Activated CD4-positive, alpha-beta memory T cell treated with anti-CD3 and anti-CD28 coated beads for 36 hours (primary cell): ENCODE results near the gene ARIH1. TPM values are rescaled to one million over a fixed set of nuclear protein-coding genes. Genes with fewer than 3 reads are reported as not detected.
"Not testable (repeated sequence)": the region's sequence is repeated elsewhere in the genome, so short reads cannot be mapped to it uniquely, and the experiment has no call there.

Source experiments
- CTCF ChIA-PET: fragments of 350-600 bp; sonication (Branson Sonifier 250); formaldehyde crosslinking; loops from one replicate; lab custom pipeline; 2021; ENCODE audit warnings: antibody characterized with exemption, inconsistent platforms; lab: Charles Lee
- POLR2A ChIA-PET: fragments of 350-600 bp; sonication (Branson Sonifier 250); formaldehyde crosslinking; loops from one replicate; lab custom pipeline; 2021; ENCODE audit warnings: antibody characterized with exemption; lab: Charles Lee
- DNase-seq: peaks from one replicate; pipeline ENCODE4 v3.0.0-alpha.2; 2020
- H3K27ac Mint-ChIP-seq: one replicate; pipeline ENCODE4 v1.8.0; 2021; ENCODE audit warnings: mixed read lengths
- H3K27me3 Mint-ChIP-seq: one replicate; pipeline ENCODE4 v1.8.0; 2021; ENCODE audit warnings: mixed read lengths
- H3K36me3 Mint-ChIP-seq: one replicate; pipeline ENCODE4 v1.8.0; 2021; ENCODE audit warnings: mixed read lengths
- H3K4me1 Mint-ChIP-seq: one replicate; pipeline ENCODE4 v1.8.0; 2021; ENCODE audit warnings: low read depth, mixed read lengths
- H3K4me3 Mint-ChIP-seq: one replicate; pipeline ENCODE4 v1.8.0; 2021; ENCODE audit warnings: mild to moderate bottlenecking, mixed read lengths
- H3K9me3 Mint-ChIP-seq: one replicate; pipeline ENCODE4 v1.8.0; 2021; ENCODE audit warnings: mixed read lengths
- intact Hi-C: fragments of 100-400 bp; cut with micrococcal nuclease; formaldehyde crosslinking; loops from one replicate; pipeline ENCODE4 v1.15.1; 2023
- total RNA-seq, 2 experiments: library from RNA; stranded (reverse); gene quantifications; one replicate each; pipeline ENCODE4 v1.2.3, GENCODE V29; 2021

ARIH1 gene, protein sequence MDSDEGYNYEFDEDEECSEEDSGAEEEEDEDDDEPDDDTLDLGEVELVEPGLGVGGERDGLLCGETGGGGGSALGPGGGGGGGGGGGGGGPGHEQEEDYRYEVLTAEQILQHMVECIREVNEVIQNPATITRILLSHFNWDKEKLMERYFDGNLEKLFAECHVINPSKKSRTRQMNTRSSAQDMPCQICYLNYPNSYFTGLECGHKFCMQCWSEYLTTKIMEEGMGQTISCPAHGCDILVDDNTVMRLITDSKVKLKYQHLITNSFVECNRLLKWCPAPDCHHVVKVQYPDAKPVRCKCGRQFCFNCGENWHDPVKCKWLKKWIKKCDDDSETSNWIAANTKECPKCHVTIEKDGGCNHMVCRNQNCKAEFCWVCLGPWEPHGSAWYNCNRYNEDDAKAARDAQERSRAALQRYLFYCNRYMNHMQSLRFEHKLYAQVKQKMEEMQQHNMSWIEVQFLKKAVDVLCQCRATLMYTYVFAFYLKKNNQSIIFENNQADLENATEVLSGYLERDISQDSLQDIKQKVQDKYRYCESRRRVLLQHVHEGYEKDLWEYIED
- total RNA-seq: 100 to 1,000 TPM; 169 to 187 TPM

- peak; percentile 96 for DNase-seq
- Mint-ChIP-seq H3K9me3 (no peaks in the 10 kb centered on the region), H3K4me1 (peaks cover 41% of the 10 kb centered on the region), H3K27me3 (no peaks in the 10 kb centered on the region), H3K36me3 (peaks cover 26% of the 10 kb centered on the region), H3K27ac (peak within 1 kb of the TSS; percentile 98), H3K4me3 (peak within 1 kb of the TSS; percentile 92)
- POLR2A ChIA-PET: interaction anchor here (0.8 to 3.6 kb wide), 5 partner anchors 9 to 245 kb away, joined by 3 to 31 read pairs (median 10); partner anchors contain the start of genes BBS4, HEXA, HIGD2B and PKM
- CTCF ChIA-PET: interaction anchor here (0.6 to 1.5 kb wide), 9 partner anchors 10 to 247 kb away, joined by 3 to 8 read pairs (median 5); no protein-coding TSS in a partner anchor
- intact Hi-C loops: loop anchor here (1.0 to 5.0 kb wide), 8 partner anchors 12 to 356 kb away; partner anchors contain the start of genes ADPGK, BBS4, HEXA and HIGD2B
Observed at GRCh38 chr15:72473614-72474465, at the start of gene ARIH1. TSS of gene ARIH1 (plus strand) at chr15:72474330. CDS start at chr15:72474640, 310 bp downstream.

GRCh38 chr15:72426753-72427152, 47.4 kb upstream of the ARIH1 start:
- peaks cover 5% of the 10 kb centered on the region for H3K36me3 Mint-ChIP-seq
- CTCF ChIA-PET: no interaction called here

DNA sequence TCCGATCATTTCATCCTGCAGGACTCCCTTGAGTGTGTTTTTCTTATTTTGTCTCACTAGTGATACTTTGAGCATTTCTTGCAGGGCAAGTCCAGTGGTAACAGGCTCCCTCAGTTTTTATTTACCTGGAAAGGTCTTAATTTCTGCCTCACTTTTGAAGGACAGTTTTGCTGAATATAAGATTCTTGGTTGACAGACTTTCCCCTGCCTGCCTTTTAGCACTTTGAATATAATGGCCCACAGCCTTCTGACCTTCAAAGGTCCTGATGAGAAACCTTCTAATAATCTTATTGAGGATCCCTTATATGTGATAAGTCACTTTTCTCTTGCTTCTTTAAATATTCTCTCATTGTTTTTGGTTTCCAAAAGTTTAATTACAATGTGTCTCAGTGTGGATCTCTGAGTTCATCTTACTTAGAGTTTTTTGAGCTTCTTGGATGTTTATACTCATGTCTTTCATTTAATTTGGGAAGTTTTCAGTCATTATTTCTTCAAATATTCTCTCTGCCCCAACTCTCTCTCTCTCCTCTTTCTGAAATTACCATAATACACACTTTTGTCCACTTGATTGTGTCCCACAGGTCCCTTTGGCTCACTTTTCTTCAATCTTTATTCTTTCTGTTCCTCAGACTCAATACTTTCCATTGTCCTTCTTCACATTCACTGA, 36.3 kb upstream of the ARIH1 start:
- no peaks in the 10 kb centered on the region for H3K4me1 Mint-ChIP-seq
- intact Hi-C loops: no loop called here
- peaks cover 18% of the 10 kb centered on the region for H3K27me3 Mint-ChIP-seq
- H3K27ac Mint-ChIP-seq: no peak overlapping the region
- ChIA-PET CTCF (no interaction called here), POLR2A (no interaction called here)
- H3K36me3 Mint-ChIP-seq: peaks cover 7% of the 10 kb centered on the region
- H3K9me3 Mint-ChIP-seq: peaks cover 12% of the 10 kb centered on the region
- H3K4me3 Mint-ChIP-seq: no peak overlapping the region
- DNase-seq: no peak

More at GRCh38 chr15:72426753-72427152, 47.4 kb upstream of the ARIH1 start:
- H3K9me3 Mint-ChIP-seq: peaks cover 27% of the 10 kb centered on the region
- intact Hi-C loops: no loop called here
- H3K27ac Mint-ChIP-seq: no peak overlapping the region
- no peak overlapping the region for H3K4me3 Mint-ChIP-seq
- POLR2A ChIA-PET: no interaction called here
- no peak for DNase-seq
- H3K27me3 Mint-ChIP-seq: peaks cover 1% of the 10 kb centered on the region
- no peaks in the 10 kb centered on the region for H3K4me1 Mint-ChIP-seq

DNA sequence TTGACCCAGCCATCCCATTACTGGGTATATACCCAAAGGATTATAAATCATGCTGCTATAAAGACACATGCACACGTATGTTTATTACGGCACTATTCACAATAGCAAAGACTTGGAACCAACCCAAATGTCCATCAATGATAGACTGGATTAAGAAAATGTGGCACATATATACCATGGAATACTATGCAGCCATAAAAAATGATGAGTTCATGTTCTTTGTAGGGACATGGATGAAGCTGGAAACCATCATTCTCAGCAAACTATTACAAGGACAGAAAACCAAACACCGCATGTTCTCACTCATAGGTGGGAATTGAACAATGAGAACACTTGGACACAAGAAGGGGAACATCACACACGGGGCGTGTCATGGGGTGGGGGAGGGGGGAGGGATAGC, 31.3 kb upstream of the ARIH1 start:
- POLR2A ChIA-PET, H3K4me3 Mint-ChIP-seq, DNase-seq, H3K4me1 Mint-ChIP-seq, H3K27me3 Mint-ChIP-seq, H3K27ac Mint-ChIP-seq, H3K9me3 Mint-ChIP-seq, intact Hi-C loops, H3K36me3 Mint-ChIP-seq, CTCF ChIA-PET: not testable (repeated sequence)

DNA sequence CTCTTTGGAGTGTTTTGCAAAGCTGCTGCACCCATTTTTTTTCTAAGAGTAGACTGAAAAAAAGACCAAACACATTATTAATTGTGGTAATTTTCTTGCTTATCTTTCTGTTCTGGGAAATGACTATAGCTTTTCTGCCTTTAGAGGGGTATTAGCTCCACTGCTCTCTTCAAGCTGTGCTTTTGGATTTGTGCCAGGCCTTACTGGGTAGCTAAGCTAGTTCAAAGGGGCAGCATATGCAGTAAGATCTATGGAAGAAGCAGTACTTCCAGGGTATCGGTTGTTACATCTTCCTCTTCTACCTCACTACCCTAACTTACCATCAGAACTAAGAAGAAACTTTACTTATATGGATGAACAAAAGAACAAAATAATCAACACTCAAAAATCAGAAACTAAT, 28.7 kb upstream of the ARIH1 start:
- Mint-ChIP-seq H3K27ac (no peak overlapping the region), H3K36me3 (no peaks in the 10 kb centered on the region), H3K4me1 (no peaks in the 10 kb centered on the region), H3K27me3 (peaks cover 7% of the 10 kb centered on the region), H3K9me3 (no peaks in the 10 kb centered on the region), H3K4me3 (no peak overlapping the region)
- DNase-seq: no peak
- CTCF ChIA-PET: no interaction called here
- POLR2A ChIA-PET: no interaction called here
- intact Hi-C loops: no loop called here

DNA sequence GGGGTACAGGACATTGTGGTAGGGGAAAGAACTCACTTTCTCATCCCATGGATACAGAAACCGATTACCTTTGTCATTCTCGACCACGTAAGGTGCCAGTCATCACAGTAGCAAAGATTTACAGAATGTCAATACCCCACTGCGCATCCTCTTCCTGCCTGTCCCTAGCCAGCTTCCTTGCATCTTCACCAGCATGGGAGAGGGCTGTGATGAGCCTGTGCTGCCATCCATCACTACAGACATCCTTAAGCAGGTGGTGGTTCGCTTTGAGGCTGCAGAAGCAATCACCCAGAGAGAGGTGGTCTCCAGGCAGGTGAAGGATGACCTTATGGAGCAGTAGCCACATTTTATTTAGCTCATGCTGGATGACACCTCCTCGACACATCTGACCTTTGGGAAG, 23.3 kb upstream of the ARIH1 start:
- no peak overlapping the region for H3K27ac Mint-ChIP-seq
- ChIA-PET CTCF (no interaction called here), POLR2A (no interaction called here)
- H3K36me3 Mint-ChIP-seq: no peaks in the 10 kb centered on the region
- no peaks in the 10 kb centered on the region for H3K27me3 Mint-ChIP-seq
- no peaks in the 10 kb centered on the region for H3K9me3 Mint-ChIP-seq
- no peak for DNase-seq
- H3K4me1 Mint-ChIP-seq: no peaks in the 10 kb centered on the region
- intact Hi-C loops: no loop called here
- H3K4me3 Mint-ChIP-seq: no peak overlapping the region

GRCh38 chr15:72451224-72451623, 22.9 kb upstream of the ARIH1 start:
- intact Hi-C loops: no loop called here
- Mint-ChIP-seq H3K27ac (no peak overlapping the region), H3K4me1 (no peaks in the 10 kb centered on the region), H3K27me3 (no peaks in the 10 kb centered on the region), H3K36me3 (no peaks in the 10 kb centered on the region), H3K9me3 (no peaks in the 10 kb centered on the region), H3K4me3 (no peak overlapping the region)
- ChIA-PET CTCF (no interaction called here), POLR2A (no interaction called here)
- DNase-seq: no peak

- H3K36me3 Mint-ChIP-seq: no peaks in the 10 kb centered on the region
- H3K4me3 Mint-ChIP-seq: no peak overlapping the region
- no peaks in the 10 kb centered on the region for H3K9me3 Mint-ChIP-seq
- CTCF ChIA-PET: interaction anchor here (0.7 to 0.9 kb wide), 2 partner anchors 8 to 17 kb away, joined by 3 read pairs; partner anchors contain the start of gene ARIH1
- no peak for DNase-seq
- H3K27me3 Mint-ChIP-seq: no peaks in the 10 kb centered on the region
- POLR2A ChIA-PET: no interaction called here
- no peak overlapping the region for H3K27ac Mint-ChIP-seq
- peaks cover under 1% of the 10 kb centered on the region for H3K4me1 Mint-ChIP-seq
- intact Hi-C loops: no loop called here
Observed at GRCh38 chr15:72456684-72457083, 17.4 kb upstream of the ARIH1 start.

DNA sequence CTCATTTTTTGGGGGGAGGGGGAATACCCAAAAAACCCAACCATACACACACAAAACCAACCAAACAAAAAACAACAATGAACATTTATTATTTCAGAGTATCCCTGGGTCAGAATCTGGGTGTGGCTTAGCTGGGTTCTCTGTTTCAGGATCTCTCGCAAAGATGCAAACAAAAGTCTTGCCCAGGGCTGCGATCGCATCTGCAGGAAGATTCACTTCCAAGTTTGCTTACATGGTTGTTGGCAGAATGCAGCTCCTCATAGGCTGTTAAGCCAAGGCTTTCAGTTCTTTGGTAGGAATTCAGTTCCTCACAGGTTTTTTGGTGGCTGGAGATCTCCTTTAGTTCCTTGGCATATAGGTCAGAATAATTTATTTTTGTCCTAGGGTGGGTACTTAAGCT, 13.7 kb upstream of the ARIH1 start:
- POLR2A ChIA-PET: interaction anchor here (4.0 kb wide), 1 partner anchor 13 kb away, joined by 14 read pairs; no protein-coding TSS in a partner anchor
- H3K9me3 Mint-ChIP-seq: no peaks in the 10 kb centered on the region
- peaks cover 13% of the 10 kb centered on the region for H3K4me1 Mint-ChIP-seq
- no peak for DNase-seq
- no peaks in the 10 kb centered on the region for H3K36me3 Mint-ChIP-seq
- CTCF ChIA-PET: interaction anchor here (1.1 kb wide), 1 partner anchor 13 kb away, joined by 4 read pairs; no protein-coding TSS in a partner anchor
- no peak overlapping the region for H3K27ac Mint-ChIP-seq
- no peaks in the 10 kb centered on the region for H3K27me3 Mint-ChIP-seq
- H3K4me3 Mint-ChIP-seq: no peak overlapping the region
- intact Hi-C loops: no loop called here

- Mint-ChIP-seq H3K4me3 (no peak overlapping the region), H3K36me3 (no peaks in the 10 kb centered on the region), H3K27ac (no peak overlapping the region), H3K4me1 (peaks cover 13% of the 10 kb centered on the region), H3K27me3 (no peaks in the 10 kb centered on the region), H3K9me3 (no peaks in the 10 kb centered on the region)
- POLR2A ChIA-PET: interaction anchor here (4.0 kb wide), 1 partner anchor 10 kb away, joined by 14 read pairs; no protein-coding TSS in a partner anchor
- CTCF ChIA-PET: interaction anchor here (0.6 to 2.0 kb wide), 4 partner anchors 10 to 191 kb away, joined by 3 to 8 read pairs (median 3); no protein-coding TSS in a partner anchor
- DNase-seq: no peak
- intact Hi-C loops: no loop called here
Observed at GRCh38 chr15:72463702-72464101, 10.4 kb upstream of the ARIH1 start.

DNA sequence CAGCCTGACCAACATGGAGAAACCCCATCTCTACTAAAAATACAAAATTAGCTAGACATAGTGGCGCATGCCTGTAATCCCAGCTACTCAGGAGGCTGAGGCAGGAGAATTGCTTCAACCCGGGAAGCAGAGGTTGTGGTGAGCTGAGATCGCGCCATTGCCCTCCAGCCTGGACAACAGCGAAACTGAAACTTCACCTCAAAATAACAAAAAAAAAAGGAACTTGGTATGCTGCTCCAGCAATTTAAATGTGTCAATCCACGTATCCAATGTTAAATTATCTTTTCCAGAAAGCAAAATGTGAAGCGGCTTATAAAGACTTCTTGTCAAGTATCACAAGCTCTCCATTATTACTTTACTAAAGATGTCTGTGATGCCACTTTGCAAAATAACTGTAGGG, 9.9 kb upstream of the ARIH1 start:
- intact Hi-C loops: no loop called here
- POLR2A ChIA-PET: interaction anchor here (0.8 to 4.0 kb wide), 2 partner anchors 9 kb away, joined by 3 to 14 read pairs; no protein-coding TSS in a partner anchor
- H3K4me1 Mint-ChIP-seq: peaks cover 13% of the 10 kb centered on the region
- H3K9me3 Mint-ChIP-seq: no peaks in the 10 kb centered on the region
- no peak for DNase-seq
- no peaks in the 10 kb centered on the region for H3K27me3 Mint-ChIP-seq
- H3K4me3 Mint-ChIP-seq: no peak overlapping the region
- H3K27ac Mint-ChIP-seq: no peak overlapping the region
- no peaks in the 10 kb centered on the region for H3K36me3 Mint-ChIP-seq
- CTCF ChIA-PET: interaction anchor here (0.6 to 2.0 kb wide), 3 partner anchors 9 to 95 kb away, joined by 3 to 8 read pairs (median 8); no protein-coding TSS in a partner anchor
